ENCODE results near the gene ACSBG1.

- TF ChIP-seq, protein P1, sequence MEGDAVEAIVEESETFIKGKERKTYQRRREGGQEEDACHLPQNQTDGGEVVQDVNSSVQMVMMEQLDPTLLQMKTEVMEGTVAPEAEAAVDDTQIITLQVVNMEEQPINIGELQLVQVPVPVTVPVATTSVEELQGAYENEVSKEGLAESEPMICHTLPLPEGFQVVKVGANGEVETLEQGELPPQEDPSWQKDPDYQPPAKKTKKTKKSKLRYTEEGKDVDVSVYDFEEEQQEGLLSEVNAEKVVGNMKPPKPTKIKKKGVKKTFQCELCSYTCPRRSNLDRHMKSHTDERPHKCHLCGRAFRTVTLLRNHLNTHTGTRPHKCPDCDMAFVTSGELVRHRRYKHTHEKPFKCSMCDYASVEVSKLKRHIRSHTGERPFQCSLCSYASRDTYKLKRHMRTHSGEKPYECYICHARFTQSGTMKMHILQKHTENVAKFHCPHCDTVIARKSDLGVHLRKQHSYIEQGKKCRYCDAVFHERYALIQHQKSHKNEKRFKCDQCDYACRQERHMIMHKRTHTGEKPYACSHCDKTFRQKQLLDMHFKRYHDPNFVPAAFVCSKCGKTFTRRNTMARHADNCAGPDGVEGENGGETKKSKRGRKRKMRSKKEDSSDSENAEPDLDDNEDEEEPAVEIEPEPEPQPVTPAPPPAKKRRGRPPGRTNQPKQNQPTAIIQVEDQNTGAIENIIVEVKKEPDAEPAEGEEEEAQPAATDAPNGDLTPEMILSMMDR (IDR thresholded peaks at IDR 0.05) = no peak
- no peak for TF ChIP-seq POLR2A (IDR thresholded peaks at IDR 0.05)
Measured at GRCh38 chr15:78243058-78243457, 8.7 kb upstream of the ACSBG1 start.

All from ovary (tissue), 3 donors.